RWPE2 (cell line): ENCODE results near the gene SLC7A6OS.
A peak's percentile ranks its signal among the peaks of the same experiment; 100 is the strongest.

ENCODE experiments used
- ATAC-seq: fragments of 200-7000 bp; cut with Tn5 transposase; 3 replicates; pipeline ENCODE4 v1.9.1; 2021; ENCODE audit warnings: low read depth
- DNase-seq: peaks from one replicate; pipeline ENCODE4 v3.0.0-alpha.2; 2020; ENCODE audit warnings: low spot score
- H3K27ac ChIP-seq: fragments of 450-650 bp; 2 replicates; pipeline ENCODE4 v1.5.1; 2017; ENCODE audit warnings: mild to moderate bottlenecking; ENCODE audit not compliant: poor library complexity, severe bottlenecking
- H3K27me3 ChIP-seq: fragments of 250-450 bp; sonication (Bioruptor Pico); 2 replicates; pipeline ENCODE4 v1.5.1; 2021; ENCODE audit warnings: mild to moderate bottlenecking, moderate library complexity; ENCODE audit not compliant: insufficient read depth, poor library complexity, severe bottlenecking
- H3K36me3 ChIP-seq: fragments of 250-450 bp; sonication (Bioruptor Pico); 2 replicates; pipeline ENCODE4 v1.5.1; 2020; ENCODE audit warnings: low read depth, mild to moderate bottlenecking, moderate library complexity
- H3K4me1 ChIP-seq: fragments of 250-450 bp; sonication (Bioruptor Pico); 2 replicates; pipeline ENCODE4 v1.5.1; 2021; ENCODE audit warnings: mild to moderate bottlenecking, moderate library complexity; ENCODE audit not compliant: insufficient read depth, poor library complexity, severe bottlenecking
- H3K4me3 ChIP-seq: fragments of 250-450 bp; sonication (Bioruptor Pico); 2 replicates; pipeline ENCODE4 v1.5.1; 2021; ENCODE audit warnings: mild to moderate bottlenecking, moderate library complexity; ENCODE audit not compliant: severe bottlenecking
- H3K9me3 ChIP-seq: fragments of 250-450 bp; sonication (Bioruptor Pico); 2 replicates; pipeline ENCODE4 v1.5.1; 2021; ENCODE audit warnings: mild to moderate bottlenecking, moderate library complexity; ENCODE audit not compliant: severe bottlenecking
- TF ChIP-seq, protein P1 (sequence below): fragments of 450-650 bp; IDR thresholded peaks from one replicate; pipeline ENCODE4 v1.5.1; 2017; ENCODE audit warnings: mild to moderate bottlenecking, moderate library complexity; ENCODE audit not compliant: poor library complexity, severe bottlenecking

The SLC7A6OS gene

DNA sequence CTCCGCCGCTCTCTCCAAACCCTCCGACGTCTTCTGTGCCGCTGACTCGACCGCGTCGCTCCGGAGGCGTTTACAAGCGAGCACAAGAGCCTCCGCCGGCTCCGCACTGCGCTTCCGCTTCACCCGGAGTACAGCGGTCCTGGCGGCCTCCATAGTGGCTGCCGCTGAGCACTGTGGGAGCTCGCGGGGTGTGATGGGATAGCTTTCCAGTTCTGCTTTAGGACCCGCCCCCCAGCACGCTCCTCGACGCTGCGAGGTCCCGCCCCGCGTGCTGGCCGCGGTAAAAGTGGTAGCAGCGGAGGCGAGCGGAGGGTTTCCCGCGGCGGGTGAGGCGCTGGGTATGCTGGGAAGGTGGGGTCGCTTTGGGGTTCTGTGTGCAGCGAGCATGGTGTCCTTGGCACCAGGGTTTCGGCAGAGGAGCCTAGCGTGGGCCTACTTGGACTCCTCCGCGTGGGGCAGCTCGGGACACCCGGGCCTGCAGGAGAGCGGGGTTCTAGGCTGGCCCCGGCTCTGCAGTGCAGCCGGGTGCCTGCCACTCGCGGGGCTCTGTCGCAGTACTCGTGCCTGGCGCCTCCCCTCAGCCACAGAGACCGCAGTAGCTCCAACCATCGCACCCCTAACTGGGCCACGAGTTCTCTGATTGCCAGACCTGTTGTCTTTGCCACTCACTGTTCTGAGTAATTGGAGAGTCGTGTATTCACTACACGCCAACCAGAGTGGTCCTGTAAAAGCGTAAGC, at the start of gene SLC7A6OS, which contains the start of gene PRMT7:
SLC7A6OS (minus strand) TSS at position 173 of the 738 bp plus-strand sequence; CDS start at position 153, 20 bp downstream.
PRMT7 (plus strand) TSS at position 246 of the 738 bp plus-strand sequence. CDS start 4,961 bp downstream, outside the sequence.
- Histone ChIP-seq H3K36me3 (peaks cover 67% of the 10 kb centered on the region), H3K27me3 (no peaks in the 10 kb centered on the region), H3K4me3 (peak within 1 kb of the TSS; percentile 66), H3K27ac (peak within 1 kb of the TSS; percentile 45), H3K9me3 (no peaks in the 10 kb centered on the region), H3K4me1 (peaks cover 3% of the 10 kb centered on the region)
- DNase-seq = peak; percentile 93
- peak; percentile 99 for ATAC-seq
- TF ChIP-seq, protein P1, sequence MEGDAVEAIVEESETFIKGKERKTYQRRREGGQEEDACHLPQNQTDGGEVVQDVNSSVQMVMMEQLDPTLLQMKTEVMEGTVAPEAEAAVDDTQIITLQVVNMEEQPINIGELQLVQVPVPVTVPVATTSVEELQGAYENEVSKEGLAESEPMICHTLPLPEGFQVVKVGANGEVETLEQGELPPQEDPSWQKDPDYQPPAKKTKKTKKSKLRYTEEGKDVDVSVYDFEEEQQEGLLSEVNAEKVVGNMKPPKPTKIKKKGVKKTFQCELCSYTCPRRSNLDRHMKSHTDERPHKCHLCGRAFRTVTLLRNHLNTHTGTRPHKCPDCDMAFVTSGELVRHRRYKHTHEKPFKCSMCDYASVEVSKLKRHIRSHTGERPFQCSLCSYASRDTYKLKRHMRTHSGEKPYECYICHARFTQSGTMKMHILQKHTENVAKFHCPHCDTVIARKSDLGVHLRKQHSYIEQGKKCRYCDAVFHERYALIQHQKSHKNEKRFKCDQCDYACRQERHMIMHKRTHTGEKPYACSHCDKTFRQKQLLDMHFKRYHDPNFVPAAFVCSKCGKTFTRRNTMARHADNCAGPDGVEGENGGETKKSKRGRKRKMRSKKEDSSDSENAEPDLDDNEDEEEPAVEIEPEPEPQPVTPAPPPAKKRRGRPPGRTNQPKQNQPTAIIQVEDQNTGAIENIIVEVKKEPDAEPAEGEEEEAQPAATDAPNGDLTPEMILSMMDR = no peak

DNA sequence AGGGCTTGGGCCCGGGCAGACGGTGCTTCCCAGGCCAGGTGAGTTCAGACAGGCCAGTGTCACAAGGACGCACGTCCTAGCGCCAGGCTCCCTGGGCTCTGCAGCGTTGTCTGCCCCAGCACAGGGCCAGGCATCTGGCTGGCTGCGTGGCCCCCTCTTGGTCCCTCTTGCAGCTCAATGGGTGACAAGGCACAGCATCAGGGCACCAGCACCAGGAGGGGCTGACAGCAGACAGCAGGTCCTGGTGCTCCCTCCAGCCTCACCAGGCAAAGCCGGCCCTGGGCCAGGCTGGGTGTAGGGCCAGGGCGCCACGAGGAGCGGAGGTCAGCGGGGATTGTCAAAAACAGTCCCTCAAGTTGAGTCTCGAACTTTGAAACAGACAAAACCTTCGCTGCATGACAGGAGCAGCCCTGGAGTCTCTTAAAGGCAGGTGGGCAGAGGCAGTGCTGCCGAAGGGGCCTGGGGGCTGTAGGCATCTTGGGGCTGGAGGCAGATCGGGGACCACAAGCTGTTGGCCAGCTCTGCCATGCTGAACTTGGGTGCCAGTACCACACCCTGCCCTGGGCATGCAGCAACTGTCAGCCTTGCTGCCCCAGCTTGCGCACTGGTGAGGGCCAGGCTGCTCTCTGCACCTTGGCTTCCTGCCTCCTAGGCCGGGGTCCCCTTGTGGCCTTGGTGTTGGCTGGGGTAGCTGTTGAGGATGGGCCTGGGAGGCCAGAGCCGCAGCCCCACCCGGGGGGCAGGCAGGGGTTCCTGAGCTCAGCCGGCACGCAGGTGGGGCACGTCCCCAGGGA, 48.8 kb upstream of the SLC7A6OS start:
- ATAC-seq = no peak
- no peaks in the 10 kb centered on the region for H3K4me1 ChIP-seq
- H3K4me3 ChIP-seq = no peak overlapping the region
- H3K27me3 ChIP-seq = no peaks in the 10 kb centered on the region
- DNase-seq = no peak
- TF ChIP-seq, protein P1 = no peak
- H3K27ac ChIP-seq = no peak overlapping the region
- no peaks in the 10 kb centered on the region for H3K9me3 ChIP-seq
- peaks cover 12% of the 10 kb centered on the region for H3K36me3 ChIP-seq

DNA sequence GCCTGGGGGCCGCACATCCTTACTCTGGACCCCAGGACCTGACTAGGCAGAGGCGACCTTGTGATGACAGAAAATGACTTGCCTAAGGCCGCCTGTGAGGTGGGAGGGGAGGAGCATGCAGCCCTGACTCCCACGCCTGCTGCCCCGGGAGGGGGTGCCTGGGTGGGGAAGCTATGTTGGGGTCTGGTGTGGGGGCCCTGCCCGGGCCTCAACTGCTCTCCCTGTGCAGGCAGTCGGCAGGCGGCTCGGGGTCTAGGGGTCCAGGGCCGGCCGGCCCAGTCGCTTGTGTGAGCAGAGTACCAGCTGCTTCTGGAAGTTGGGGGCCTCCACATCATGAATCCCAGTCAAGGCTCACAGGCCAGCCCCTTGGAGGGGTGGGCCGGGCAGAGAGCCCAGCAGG, 48.2 kb upstream of the SLC7A6OS start:
- DNase-seq (no peak), ATAC-seq (no peak)
- Histone ChIP-seq H3K4me3 (no peak overlapping the region), H3K27me3 (no peaks in the 10 kb centered on the region), H3K27ac (no peak overlapping the region), H3K9me3 (no peaks in the 10 kb centered on the region), H3K36me3 (peaks cover 13% of the 10 kb centered on the region), H3K4me1 (no peaks in the 10 kb centered on the region)
- TF ChIP-seq, protein P1 = no peak

DNA sequence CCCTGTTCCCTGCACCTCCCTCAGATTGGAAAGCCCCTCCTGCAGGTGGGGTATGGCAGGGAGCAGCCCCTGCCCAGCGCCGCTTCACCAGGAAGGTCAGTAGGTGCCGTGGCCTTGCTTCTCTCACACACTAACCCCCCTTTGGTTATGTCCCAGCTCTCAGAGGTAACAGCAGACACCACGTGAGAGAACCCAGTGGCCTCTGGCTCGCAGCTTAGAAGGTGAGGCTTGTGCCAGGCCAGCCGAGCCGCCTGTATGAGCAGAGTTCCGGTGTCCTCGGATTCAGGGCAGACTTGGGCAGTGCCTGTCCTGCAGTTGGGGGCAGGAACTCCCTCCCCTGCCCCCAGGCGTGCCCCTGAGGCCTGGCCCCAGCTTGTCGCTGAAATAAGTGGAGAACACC, 47.2 kb upstream of the SLC7A6OS start:
- no peak overlapping the region for H3K4me3 ChIP-seq
- peaks cover 20% of the 10 kb centered on the region for H3K36me3 ChIP-seq
- H3K27ac ChIP-seq = no peak overlapping the region
- H3K27me3 ChIP-seq = no peaks in the 10 kb centered on the region
- no peaks in the 10 kb centered on the region for H3K9me3 ChIP-seq
- no peak for DNase-seq
- no peak for ATAC-seq
- H3K4me1 ChIP-seq = no peaks in the 10 kb centered on the region
- TF ChIP-seq, protein P1 = no peak
